ENCODE data around the gene RHOB.

RHOB gene

DNA sequence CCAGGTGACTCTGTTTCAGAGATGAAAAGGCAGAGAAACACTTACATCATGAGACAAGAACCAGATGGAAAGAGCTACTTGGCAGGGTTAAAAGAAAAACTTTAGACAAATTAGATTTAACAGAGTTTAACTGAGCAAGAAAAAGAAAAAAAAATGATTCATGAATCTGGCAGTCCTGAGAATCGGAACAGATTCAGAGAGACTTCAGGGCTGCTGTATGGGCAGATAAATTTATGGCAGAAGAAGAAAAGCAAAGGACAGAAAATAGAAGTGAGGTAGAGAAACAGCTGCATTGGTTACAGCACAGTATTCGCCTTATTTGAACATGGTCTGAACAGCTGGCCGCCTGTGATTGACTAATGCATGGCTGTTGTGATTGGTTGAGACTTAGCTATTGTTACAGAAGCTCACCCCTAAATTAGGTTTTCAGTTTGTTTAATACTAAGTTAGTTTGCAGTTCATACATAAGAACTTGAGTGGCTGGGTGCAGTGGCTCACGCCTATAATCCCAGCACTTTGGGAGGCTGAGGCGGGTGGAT is 43.0 kb upstream of the RHOB start:
- DNase-seq (ENCODE audit: low read depth) = no peak
- no peak overlapping the region for H3K4me3 ChIP-seq (ENCODE audit: low read depth, low read length)
- TF ChIP-seq, protein P1, sequence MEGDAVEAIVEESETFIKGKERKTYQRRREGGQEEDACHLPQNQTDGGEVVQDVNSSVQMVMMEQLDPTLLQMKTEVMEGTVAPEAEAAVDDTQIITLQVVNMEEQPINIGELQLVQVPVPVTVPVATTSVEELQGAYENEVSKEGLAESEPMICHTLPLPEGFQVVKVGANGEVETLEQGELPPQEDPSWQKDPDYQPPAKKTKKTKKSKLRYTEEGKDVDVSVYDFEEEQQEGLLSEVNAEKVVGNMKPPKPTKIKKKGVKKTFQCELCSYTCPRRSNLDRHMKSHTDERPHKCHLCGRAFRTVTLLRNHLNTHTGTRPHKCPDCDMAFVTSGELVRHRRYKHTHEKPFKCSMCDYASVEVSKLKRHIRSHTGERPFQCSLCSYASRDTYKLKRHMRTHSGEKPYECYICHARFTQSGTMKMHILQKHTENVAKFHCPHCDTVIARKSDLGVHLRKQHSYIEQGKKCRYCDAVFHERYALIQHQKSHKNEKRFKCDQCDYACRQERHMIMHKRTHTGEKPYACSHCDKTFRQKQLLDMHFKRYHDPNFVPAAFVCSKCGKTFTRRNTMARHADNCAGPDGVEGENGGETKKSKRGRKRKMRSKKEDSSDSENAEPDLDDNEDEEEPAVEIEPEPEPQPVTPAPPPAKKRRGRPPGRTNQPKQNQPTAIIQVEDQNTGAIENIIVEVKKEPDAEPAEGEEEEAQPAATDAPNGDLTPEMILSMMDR (IDR thresholded peaks at IDR 0.05; ENCODE audit: insufficient read depth, low read depth, low read length, missing control alignments) = no peak

DNA sequence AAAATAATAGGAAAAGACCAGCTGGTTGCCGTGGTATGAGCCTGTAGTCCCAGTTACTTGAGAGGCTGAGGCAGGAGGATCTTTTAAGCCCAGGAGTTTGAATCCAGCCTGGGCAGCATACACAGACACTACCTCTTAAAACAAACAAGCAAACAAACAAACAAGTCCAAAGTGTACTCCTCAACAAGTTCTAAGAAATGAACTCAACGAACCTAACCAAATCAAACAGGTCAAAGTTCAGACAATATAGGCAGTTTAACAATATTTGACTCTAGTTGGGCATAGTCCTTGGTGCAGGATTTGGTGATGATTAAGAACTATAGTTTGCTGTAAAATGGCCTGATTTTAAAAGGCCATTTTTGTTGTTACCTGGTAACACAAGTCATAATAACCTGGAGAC is 41.9 kb upstream of the RHOB start:
- DNase-seq (ENCODE audit: low read depth) = no peak
- no peak overlapping the region for H3K4me3 ChIP-seq (ENCODE audit: low read depth, low read length)
- TF ChIP-seq, protein P1 (IDR thresholded peaks at IDR 0.05; ENCODE audit: insufficient read depth, low read depth, low read length, missing control alignments) = no peak

DNA sequence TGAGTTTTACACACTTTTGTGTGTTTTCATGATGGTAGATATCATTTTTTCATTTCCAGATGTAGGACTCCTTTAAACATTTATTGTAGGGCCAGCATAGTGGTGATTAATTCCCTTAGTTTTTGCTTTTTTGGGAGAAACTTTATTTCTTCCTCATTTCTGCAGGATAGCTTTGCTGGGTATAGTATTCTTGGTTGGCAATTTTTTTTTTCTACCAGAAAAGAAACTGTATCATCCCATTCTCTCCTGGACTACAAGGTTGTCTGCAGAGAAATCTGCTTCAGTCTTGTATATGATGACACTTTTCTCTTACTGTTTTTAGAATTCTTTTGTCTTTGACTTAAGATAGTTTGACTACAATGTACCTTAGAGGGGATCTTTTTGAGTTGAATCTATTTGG is 37.8 kb upstream of the RHOB start:
- H3K4me3 ChIP-seq (ENCODE audit: low read depth, low read length) = no peak overlapping the region
- TF ChIP-seq, protein P1 (IDR thresholded peaks at IDR 0.05; ENCODE audit: insufficient read depth, low read depth, low read length, missing control alignments) = no peak
- no peak for DNase-seq (ENCODE audit: low read depth)

GRCh38 chr2:20410556-20411277 is 36.2 kb upstream of the RHOB start:
- DNase-seq (ENCODE audit: low read depth) = no peak
- no peak overlapping the region for H3K4me3 ChIP-seq (ENCODE audit: low read depth, low read length)
- TF ChIP-seq, protein P1 (IDR thresholded peaks at IDR 0.05; ENCODE audit: insufficient read depth, low read depth, low read length, missing control alignments) = no peak

GRCh38 chr2:20411361-20411894 is 35.4 kb upstream of the RHOB start:
- H3K4me3 ChIP-seq (ENCODE audit: low read depth, low read length) = no peak overlapping the region
- peak; percentile 84 for DNase-seq (ENCODE audit: low read depth)
- TF ChIP-seq, protein P1 (IDR thresholded peaks at IDR 0.05; ENCODE audit: insufficient read depth, low read depth, low read length, missing control alignments) = peak; percentile 90

DNA sequence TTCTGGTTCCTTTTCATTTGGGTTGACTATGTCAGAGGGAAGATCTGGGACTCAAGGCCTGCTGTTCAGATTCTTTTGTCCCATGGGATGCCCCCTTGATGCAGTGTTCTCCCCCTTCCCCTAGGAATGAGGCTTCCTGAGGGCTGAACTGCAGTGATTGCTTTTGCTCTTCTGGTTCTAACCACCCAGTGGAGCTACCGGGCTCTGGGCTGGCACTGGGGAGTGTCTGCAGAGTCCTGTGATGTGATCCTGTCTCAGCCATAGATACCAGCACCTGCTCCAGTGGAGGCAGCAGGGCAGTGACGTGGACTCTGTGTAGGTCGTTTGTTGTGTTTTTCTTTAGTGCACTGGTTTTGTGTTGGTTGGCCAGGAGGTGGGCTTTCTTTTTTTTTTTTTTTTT is 32.1 kb upstream of the RHOB start:
- no peak for DNase-seq (ENCODE audit: low read depth)
- TF ChIP-seq, protein P1 (IDR thresholded peaks at IDR 0.05; ENCODE audit: insufficient read depth, low read depth, low read length, missing control alignments) = no peak

More for the DNA sequence above, 32.1 kb upstream of the RHOB start:
- H3K4me3 ChIP-seq (ENCODE audit: low read depth, low read length) = no peak overlapping the region

All from GM12865 (cell line).